Hippocampal formation (tissue), 2 donors: ENCODE results near the gene PDHX.

Experiments used
- DNase-seq, 2 donors: peaks; one replicate each; lab custom pipeline; 2025; lab: John Stamatoyannopoulos, UW

The PDHX gene

GRCh38 chr11:35045236-35045820 lies 128.9 kb downstream of the PDHX start:
- DNase-seq, result no peak
